Naive thymus-derived CD8-positive, alpha-beta T cell (primary cell): ENCODE results near the gene THSD4. TPM values are rescaled to one million over a fixed set of nuclear protein-coding genes. Genes with fewer than 3 reads are reported as not detected.
A peak's percentile ranks its signal among the peaks of the same experiment; 100 is the strongest.

Source experiments
- ATAC-seq, 2 donors: fragments of 150-1000 bp; cut with Tn5 transposase in 1 of 2; sonication (Bioruptor Pico), chemical (Tn5 transposase) in 1 of 2; 1 replicate in 1 of 2; 2 replicates in 1 of 2; pipeline ENCODE4 v1.10.0; 2021; ENCODE audit warnings: mild to moderate bottlenecking in 2 of 2, moderate library complexity in 2 of 2
- POLR2A ChIA-PET: fragments of 350-600 bp; sonication (Branson Sonifier 250); formaldehyde crosslinking; loops from one replicate; lab custom pipeline; 2021; ENCODE audit warnings: antibody characterized with exemption; lab: Charles Lee
- DNase-seq, 10 donors: peaks; one replicate each; pipeline versions ENCODE4 v3.0.0 to v3.0.0-alpha.2; 2020 to 2022
- H3K27ac Mint-ChIP-seq, 10 donors: one replicate each; pipeline ENCODE4 v1.8.0; 2020 to 2022; ENCODE audit warnings: mild to moderate bottlenecking in 10 of 10, mixed read lengths in 10 of 10, moderate library complexity in 4 of 10, inconsistent platforms in 1 of 10
- H3K27me3 Mint-ChIP-seq, 5 donors: one replicate each; pipeline ENCODE4 v1.8.0; 2021 to 2022; ENCODE audit warnings: mixed read lengths in 5 of 5
- H3K36me3 Mint-ChIP-seq, 3 donors: one replicate each; pipeline ENCODE4 v1.8.0; 2020 to 2022; ENCODE audit warnings: mixed read lengths in 3 of 3, mild to moderate bottlenecking in 2 of 3, inconsistent platforms in 1 of 3
- H3K4me1 Mint-ChIP-seq, 4 donors: one replicate each; pipeline ENCODE4 v1.8.0; 2021 to 2022; ENCODE audit warnings: mixed read lengths in 4 of 4
- H3K4me3 Mint-ChIP-seq, 10 donors: one replicate each; pipeline ENCODE4 v1.8.0; 2020 to 2022; ENCODE audit warnings: mild to moderate bottlenecking in 10 of 10, mixed read lengths in 10 of 10, moderate library complexity in 6 of 10, inconsistent platforms in 1 of 10
- H3K9me3 Mint-ChIP-seq, 9 donors: one replicate each; pipeline ENCODE4 v1.8.0; 2020 to 2022; ENCODE audit warnings: mixed read lengths in 9 of 9, mild to moderate bottlenecking in 3 of 9, inconsistent platforms in 1 of 9, moderate library complexity in 1 of 9
- polyA plus RNA-seq, 3 donors: library from polyadenylated mRNA; unstranded; fragments of 300-500 nt; fragmentation: Illumina TruSeq; gene quantifications; one replicate each; pipeline ENCODE4 v1.2.3, GENCODE V29; 2021
- total RNA-seq, 8 experiments: library from RNA in 2 of 8; stranded (reverse) in 2 of 8; gene quantifications; one replicate each; pipeline ENCODE4 v1.2.3 and lab custom pipeline; 2021 to 2026

The THSD4 gene
- total RNA-seq (not detected), polyA plus RNA-seq (not detected), total RNA-seq (lab: John Stamatoyannopoulos, UW) (0 to 0.17 (median 0) reads per million in 6 experiments)

DNA sequence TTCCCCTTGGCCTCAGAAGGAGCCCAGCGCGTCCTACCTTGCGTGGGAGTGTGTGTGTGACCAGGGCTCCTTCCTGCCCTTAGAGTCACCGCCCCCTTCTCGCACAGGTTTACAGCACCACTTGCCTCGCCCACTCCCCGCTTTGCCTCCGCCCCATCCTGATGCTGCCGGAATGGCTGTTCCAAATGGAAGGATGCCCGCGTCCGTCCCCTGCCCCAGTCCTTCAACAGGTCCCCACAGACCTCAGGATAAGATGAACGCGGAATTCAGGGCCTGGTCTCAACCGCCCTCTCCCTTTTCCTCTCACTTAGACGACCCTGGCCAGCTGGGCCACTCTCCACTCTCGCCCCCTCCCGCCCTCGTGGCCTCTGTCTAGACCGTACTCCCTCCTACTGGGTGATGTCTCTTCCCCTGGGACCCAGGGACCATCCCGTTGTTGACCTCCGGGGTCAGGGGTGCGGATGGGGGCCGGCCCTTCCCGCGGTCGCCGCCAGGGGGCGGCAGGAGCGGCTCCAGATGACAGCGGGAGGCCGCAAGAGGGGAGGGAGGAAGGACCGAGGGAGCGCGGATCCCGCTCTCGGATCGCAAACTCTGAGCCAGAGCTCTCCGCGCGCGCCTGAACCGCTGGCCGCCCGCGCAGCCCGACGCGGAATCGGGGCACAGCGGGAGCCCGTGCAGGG is at the start of gene THSD4:
THSD4 (plus strand) TSS at position 585 of the 680 bp plus-strand sequence.
- ATAC-seq (peak; percentile 35 to 61), DNase-seq (peak in 8 of 10 donors; percentile 10 to 65 (median 27))
- peaks cover 5 to 13% (median 9%) of the 10 kb centered on the region in 4 donors for H3K4me1 Mint-ChIP-seq
- H3K27ac Mint-ChIP-seq, result no peak within 1 kb of the TSS
- peak within 1 kb of the TSS; percentile 25 to 81 (median 74) for H3K4me3 Mint-ChIP-seq
- no peaks in the 10 kb centered on the region for H3K36me3 Mint-ChIP-seq
- peaks cover 26 to 76% (median 51%) of the 10 kb centered on the region in 5 donors for H3K27me3 Mint-ChIP-seq
- peaks cover 0 to 2% (median 0%) of the 10 kb centered on the region in 9 donors for H3K9me3 Mint-ChIP-seq
- POLR2A ChIA-PET, result no interaction called here

DNA sequence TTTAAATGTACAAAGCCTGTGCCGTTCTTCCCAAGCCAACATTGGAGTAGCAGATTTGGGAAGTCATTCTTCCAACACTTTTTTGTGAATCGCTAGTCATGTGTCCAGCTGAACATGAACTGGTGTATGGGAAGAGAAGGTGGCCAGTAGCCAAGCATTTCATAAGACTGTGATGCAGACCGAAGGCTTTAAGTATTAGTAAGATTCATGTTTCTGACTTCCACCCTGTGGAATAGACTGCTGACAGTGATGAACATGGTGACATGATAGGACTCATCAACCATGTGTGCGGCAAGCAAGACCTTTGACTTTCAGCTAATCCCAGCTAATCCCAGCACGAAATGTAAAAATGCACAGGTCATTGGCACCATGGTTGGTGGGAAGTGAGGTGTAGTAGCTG is 48.3 kb upstream of the THSD4 start:
- Mint-ChIP-seq H3K36me3 (peaks cover 0 to 6% (median 0%) of the 10 kb centered on the region in 3 donors), H3K27me3 (peaks cover 13 to 61% (median 19%) of the 10 kb centered on the region in 5 donors), H3K27ac (no peak overlapping the region), H3K4me3 (no peak overlapping the region), H3K9me3 (peaks cover 0 to 4% (median 0%) of the 10 kb centered on the region in 9 donors), H3K4me1 (no peaks in the 10 kb centered on the region)
- ATAC-seq (no peak), DNase-seq (no peak)
- POLR2A ChIA-PET, result no interaction called here

DNA sequence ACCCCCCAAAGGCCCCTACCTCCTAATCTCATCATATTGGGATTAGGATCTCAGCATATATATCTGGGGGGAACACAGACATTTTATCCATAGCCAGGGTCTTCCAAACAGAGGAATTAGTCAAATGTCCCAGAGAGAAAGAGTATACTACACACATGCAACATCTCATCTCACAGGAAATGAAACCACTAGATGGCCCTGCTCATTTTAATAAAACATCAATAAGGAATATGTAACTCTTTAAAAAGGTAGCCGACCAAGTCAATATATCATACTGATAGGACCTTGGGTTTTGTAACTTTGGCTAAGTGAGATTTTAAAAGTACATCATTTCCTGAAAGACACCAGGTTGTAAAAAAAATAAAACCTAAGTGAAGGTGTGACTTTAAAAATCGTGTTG is 45.6 kb upstream of the THSD4 start:
- Mint-ChIP-seq H3K4me3 (no peak overlapping the region), H3K36me3 (peaks cover 0 to 6% (median 0%) of the 10 kb centered on the region in 3 donors), H3K4me1 (no peaks in the 10 kb centered on the region), H3K27ac (no peak overlapping the region), H3K9me3 (peaks cover 0 to 14% (median 4%) of the 10 kb centered on the region in 9 donors), H3K27me3 (peaks cover 10 to 59% (median 20%) of the 10 kb centered on the region in 5 donors)
- DNase-seq (no peak), ATAC-seq (no peak)
- POLR2A ChIA-PET, result no interaction called here

DNA sequence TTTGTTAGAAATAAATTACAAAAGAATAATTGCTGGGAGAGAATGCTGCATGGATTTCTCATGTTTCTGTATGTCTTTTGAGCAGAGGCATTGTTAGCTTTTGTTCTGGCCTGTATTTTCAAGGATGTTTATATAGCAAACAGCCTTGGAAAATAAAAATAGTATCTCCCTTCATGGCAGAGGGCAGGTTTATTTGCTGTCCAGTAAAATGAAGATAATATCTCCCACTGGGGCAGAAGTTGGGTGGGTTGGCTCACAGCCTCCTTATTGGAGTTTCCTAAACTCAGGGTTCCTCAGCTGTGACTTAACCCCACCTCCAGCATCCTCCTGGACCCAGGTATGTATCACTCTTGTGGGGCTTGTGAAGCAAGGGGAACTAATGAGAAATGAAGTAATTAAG is 43.7 kb upstream of the THSD4 start:
- H3K27ac Mint-ChIP-seq, result no peak overlapping the region
- peaks cover 0 to 19% (median 4%) of the 10 kb centered on the region in 9 donors for H3K9me3 Mint-ChIP-seq
- POLR2A ChIA-PET, result no interaction called here
- H3K27me3 Mint-ChIP-seq, result peaks cover 9 to 50% (median 17%) of the 10 kb centered on the region in 5 donors
- ATAC-seq (no peak), DNase-seq (no peak)
- H3K4me3 Mint-ChIP-seq, result no peak overlapping the region
- H3K4me1 Mint-ChIP-seq, result no peaks in the 10 kb centered on the region
- peaks cover 0 to 6% (median 0%) of the 10 kb centered on the region in 3 donors for H3K36me3 Mint-ChIP-seq

DNA sequence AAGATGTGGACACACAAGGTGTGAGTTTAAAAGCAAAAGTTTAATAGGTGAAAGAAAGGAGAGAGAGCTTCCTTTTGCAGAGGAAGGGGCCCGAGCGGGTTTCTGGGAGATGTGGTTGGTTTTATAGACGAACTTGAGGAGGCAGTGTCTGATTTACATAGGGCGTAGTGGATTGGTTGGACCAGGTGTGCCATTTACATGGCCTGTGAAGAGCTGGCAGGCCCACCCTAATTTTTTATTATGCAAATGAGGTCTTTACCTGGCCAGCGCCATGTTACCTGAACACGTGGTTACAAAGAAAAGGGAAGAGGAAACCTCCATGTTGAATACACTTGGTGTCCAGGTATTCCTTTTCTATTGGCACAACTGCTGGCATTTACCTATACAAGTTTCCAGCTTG is 42.8 kb upstream of the THSD4 start:
- H3K27me3 Mint-ChIP-seq, result peaks cover 9 to 41% (median 13%) of the 10 kb centered on the region in 5 donors
- peaks cover 0 to 6% (median 0%) of the 10 kb centered on the region in 3 donors for H3K36me3 Mint-ChIP-seq
- POLR2A ChIA-PET, result no interaction called here
- H3K27ac Mint-ChIP-seq, result no peak overlapping the region
- H3K9me3 Mint-ChIP-seq, result peaks cover 0 to 24% (median 6%) of the 10 kb centered on the region in 9 donors
- no peak overlapping the region for H3K4me3 Mint-ChIP-seq
- no peaks in the 10 kb centered on the region for H3K4me1 Mint-ChIP-seq
- DNase-seq (no peak), ATAC-seq (no peak)

DNA sequence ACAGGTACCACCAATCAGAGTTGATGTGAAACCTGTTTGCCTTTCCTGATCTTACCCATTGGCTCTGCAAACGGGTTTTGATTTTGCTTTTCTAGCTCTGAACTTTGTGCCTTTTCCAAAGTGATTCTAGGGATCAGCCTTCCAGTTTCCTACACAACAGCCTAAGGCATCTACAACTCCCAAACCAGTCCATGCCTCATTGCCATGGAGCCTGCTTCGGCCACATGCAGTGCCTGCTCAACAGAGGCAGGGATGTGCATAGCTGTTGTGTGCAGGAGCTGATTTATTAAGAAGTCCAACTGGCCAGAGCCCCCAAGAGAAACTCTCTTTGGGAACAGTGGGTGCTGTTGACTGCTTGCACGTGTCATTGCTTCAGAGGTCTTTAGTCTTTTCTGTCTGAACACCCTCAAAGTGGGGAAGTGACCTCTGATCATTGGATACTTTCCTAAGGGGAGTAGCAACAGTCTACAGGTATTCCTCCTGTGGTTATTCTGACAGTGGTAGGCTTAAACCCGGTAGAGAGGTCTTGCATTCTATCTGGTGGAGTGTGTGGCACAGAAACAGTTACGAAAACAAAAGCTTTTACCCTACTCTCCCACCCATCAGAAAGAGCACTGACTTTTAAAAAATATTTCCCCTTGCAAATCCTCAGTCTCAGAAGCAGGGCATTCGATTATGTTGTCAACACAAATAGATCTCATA is 36.6 kb upstream of the THSD4 start:
- peaks cover 0 to 8% (median 0%) of the 10 kb centered on the region in 3 donors for H3K36me3 Mint-ChIP-seq
- no peak overlapping the region for H3K4me3 Mint-ChIP-seq
- no peak for ATAC-seq
- no peaks in the 10 kb centered on the region for H3K4me1 Mint-ChIP-seq
- POLR2A ChIA-PET, result no interaction called here
- no peak overlapping the region for H3K27ac Mint-ChIP-seq
- peaks cover 13 to 56% (median 17%) of the 10 kb centered on the region in 5 donors for H3K27me3 Mint-ChIP-seq
- DNase-seq, result no peak
- H3K9me3 Mint-ChIP-seq, result peaks cover 0 to 34% (median 8%) of the 10 kb centered on the region in 9 donors

DNA sequence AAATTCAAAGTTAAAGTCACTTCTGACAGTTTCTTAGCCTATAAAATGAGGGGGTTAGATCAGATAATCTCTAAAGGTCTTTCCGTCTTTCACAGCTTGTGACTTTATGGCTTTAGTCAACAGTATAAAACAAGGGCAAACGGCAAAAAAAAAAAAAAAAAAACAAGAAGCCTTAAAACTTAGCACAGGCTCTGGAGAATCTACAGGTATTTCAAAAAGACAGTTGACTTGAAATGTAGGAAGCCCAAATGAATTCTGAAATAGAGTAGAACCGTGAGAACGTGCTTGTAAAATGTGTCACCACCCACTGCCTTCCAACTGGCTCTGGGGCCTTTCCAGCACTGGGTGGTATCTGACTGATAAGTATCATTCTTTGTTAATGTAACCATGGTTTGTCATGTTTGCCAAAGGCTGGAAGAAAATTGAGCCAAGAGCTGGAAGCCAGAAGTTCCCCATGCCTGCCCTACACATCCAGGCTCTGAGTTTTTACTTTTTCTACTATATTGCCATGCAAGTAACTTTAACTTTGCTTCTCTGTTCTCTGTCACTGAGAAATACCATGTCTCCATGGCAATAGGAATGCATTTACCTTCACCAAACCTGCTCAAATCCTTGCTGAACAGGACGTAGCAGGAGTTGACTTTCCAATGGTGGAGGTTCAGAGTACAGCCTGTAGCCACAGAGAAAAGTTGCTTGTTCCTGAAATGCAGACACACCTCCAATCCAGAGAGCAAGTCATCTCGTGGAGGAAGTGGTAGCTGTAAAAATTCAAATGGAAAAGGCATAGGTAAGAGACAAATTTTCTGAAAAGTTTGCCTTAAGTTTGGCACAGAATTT is 35.8 kb upstream of the THSD4 start:
- Mint-ChIP-seq H3K4me1 (no peaks in the 10 kb centered on the region), H3K27me3 (peaks cover 15 to 56% (median 19%) of the 10 kb centered on the region in 5 donors), H3K36me3 (peaks cover 0 to 8% (median 0%) of the 10 kb centered on the region in 3 donors), H3K4me3 (no peak overlapping the region), H3K27ac (no peak overlapping the region), H3K9me3 (peaks cover 0 to 26% (median 7%) of the 10 kb centered on the region in 9 donors)
- DNase-seq, result no peak
- POLR2A ChIA-PET, result no interaction called here
- ATAC-seq, result no peak

DNA sequence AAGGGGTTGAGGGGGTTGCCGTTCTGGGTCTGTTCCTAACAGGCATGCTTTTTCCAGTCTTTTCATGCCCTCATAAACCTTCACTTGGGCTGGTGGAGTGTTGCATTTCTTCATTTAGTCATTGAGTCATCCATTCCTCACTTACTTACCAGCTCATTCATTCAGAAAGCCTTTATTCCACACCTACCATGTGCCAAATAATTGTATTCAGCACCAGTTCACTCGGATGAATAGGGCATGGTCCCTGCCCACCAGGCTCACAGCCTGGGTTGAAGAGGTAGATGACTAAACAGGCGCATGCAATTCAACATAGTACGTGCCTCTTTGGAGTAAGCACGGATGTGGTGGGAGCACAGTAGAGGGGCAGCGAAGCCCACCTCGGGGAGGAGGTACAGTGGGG is 35.1 kb upstream of the THSD4 start:
- Mint-ChIP-seq H3K36me3 (peaks cover 0 to 8% (median 0%) of the 10 kb centered on the region in 3 donors), H3K27ac (no peak overlapping the region), H3K4me1 (no peaks in the 10 kb centered on the region), H3K9me3 (peaks cover 0 to 20% (median 7%) of the 10 kb centered on the region in 9 donors), H3K4me3 (no peak overlapping the region), H3K27me3 (peaks cover 15 to 51% (median 19%) of the 10 kb centered on the region in 5 donors)
- DNase-seq (no peak), ATAC-seq (no peak)
- POLR2A ChIA-PET, result no interaction called here

DNA sequence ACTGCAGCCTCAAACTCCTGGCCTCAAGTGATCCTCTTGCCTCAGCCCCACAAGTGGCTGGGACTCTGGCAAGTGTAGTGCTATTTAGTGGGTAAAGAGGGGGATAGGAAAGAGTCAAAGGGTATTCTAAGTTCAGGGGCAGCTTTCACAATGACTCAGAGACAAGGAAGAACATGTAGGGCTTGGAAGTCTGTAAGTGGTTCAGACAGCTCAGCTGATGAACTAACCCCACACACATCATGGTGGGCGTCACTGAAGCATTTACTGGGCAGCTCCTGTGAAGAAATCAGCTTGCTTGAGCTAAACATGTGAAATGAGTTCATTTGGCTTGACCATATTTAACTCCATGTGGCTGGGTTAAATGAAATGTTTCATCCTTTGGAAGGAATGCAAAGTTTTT is 34.6 kb upstream of the THSD4 start:
- no peaks in the 10 kb centered on the region for H3K4me1 Mint-ChIP-seq
- H3K4me3 Mint-ChIP-seq, result no peak overlapping the region
- peaks cover 0 to 8% (median 0%) of the 10 kb centered on the region in 3 donors for H3K36me3 Mint-ChIP-seq
- ATAC-seq, result no peak
- no peak for DNase-seq
- H3K27ac Mint-ChIP-seq, result no peak overlapping the region
- peaks cover 0 to 20% (median 7%) of the 10 kb centered on the region in 9 donors for H3K9me3 Mint-ChIP-seq
- POLR2A ChIA-PET, result no interaction called here
- H3K27me3 Mint-ChIP-seq, result peaks cover 18 to 51% (median 19%) of the 10 kb centered on the region in 5 donors

DNA sequence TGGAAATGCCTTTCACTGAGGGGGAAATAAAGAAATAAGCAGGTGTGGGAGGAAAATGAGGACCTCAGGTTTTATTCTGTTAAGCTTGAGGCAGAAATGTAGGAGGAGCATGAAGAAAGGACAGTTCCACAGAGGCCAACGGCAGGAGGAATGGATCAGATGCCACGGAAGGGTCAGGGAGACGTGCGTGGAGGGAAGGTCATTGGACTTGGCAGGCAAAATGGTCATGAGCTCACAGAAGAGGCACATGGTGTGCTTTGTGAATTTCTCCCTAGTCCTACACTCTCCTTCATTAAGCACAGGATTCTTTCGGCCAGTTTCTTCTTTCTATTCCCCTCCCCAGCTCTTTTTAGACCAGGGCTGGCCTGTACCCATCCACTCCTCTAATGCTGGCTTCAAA is 32.5 kb upstream of the THSD4 start:
- Mint-ChIP-seq H3K36me3 (peaks cover 0 to 8% (median 0%) of the 10 kb centered on the region in 3 donors), H3K9me3 (peaks cover 0 to 20% (median 5%) of the 10 kb centered on the region in 9 donors), H3K4me1 (no peaks in the 10 kb centered on the region), H3K27me3 (peaks cover 19 to 65% (median 21%) of the 10 kb centered on the region in 5 donors), H3K4me3 (no peak overlapping the region), H3K27ac (no peak overlapping the region)
- DNase-seq (no peak), ATAC-seq (no peak)
- POLR2A ChIA-PET, result no interaction called here

DNA sequence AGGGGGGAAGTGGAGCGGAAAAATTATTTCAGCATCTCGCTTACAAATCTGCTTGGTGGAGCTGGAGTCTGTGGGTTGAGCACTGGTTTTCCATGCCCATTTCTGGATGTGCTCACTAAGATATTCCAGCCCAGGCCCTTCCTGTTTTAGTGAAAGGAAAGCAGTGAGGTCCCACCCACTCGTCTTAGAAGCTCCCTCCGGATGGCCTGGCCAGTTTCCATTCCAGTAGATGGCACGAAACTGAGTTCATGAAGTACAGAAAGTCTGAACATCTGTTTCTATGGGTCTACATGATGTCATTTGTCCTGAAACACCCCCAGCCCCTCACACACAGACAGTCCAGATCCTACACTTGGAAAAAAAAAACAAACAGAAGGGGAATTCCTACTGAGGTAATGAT is 31.9 kb upstream of the THSD4 start:
- Mint-ChIP-seq H3K27ac (no peak overlapping the region), H3K4me1 (no peaks in the 10 kb centered on the region), H3K36me3 (peaks cover 0 to 8% (median 0%) of the 10 kb centered on the region in 3 donors), H3K9me3 (peaks cover 0 to 15% (median 6%) of the 10 kb centered on the region in 9 donors), H3K4me3 (no peak overlapping the region), H3K27me3 (peaks cover 19 to 61% (median 21%) of the 10 kb centered on the region in 5 donors)
- DNase-seq (no peak), ATAC-seq (no peak)
- POLR2A ChIA-PET, result no interaction called here

DNA sequence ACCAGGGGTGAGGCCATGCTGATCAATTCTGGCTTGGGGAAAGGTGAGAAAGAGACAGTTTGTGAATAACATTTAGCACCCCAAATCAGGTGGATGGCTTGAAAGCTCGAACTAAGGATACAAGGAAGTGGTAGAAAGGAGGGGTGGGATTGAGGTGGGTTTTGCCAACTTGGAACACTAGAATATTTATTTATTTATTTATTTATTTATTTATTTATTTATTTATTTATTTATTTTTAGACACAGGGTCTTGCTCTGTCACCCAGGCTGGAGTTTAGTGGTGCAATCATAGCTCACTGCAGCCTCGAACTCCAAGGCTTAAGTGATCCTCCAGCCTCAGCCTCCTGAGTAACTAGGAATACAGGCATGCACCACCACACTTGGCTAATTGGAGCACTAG is 31.0 kb upstream of the THSD4 start:
- DNase-seq, result no peak
- H3K36me3 Mint-ChIP-seq, result peaks cover 0 to 8% (median 0%) of the 10 kb centered on the region in 3 donors
- no peak overlapping the region for H3K4me3 Mint-ChIP-seq
- peaks cover 17 to 56% (median 26%) of the 10 kb centered on the region in 5 donors for H3K27me3 Mint-ChIP-seq
- no peak for ATAC-seq
- H3K27ac Mint-ChIP-seq, result no peak overlapping the region
- POLR2A ChIA-PET, result no interaction called here
- H3K4me1 Mint-ChIP-seq, result no peaks in the 10 kb centered on the region
- peaks cover 0 to 18% (median 9%) of the 10 kb centered on the region in 9 donors for H3K9me3 Mint-ChIP-seq
